GM12892 (cell line): ENCODE results near the gene FOXK2.
"Not testable (repeated sequence)": the region's sequence is repeated elsewhere in the genome, so short reads cannot be mapped to it uniquely, and the experiment has no call there.

Source experiments
- DNase-seq: peaks from one replicate; pipeline ENCODE4 v3.0.0; 2011; ENCODE audit not compliant: insufficient read length
- FAIRE-seq: peaks from 2 replicates; lab custom pipeline; 2011; peaks lifted over from hg19 to GRCh38; lab: Jason Lieb, UNC
- POLR2A ChIP-seq: IDR thresholded peaks from 2 replicates; pipeline ENCODE4 v1.6.1; 2011; ENCODE audit warnings: low read depth, low read length, control low read depth
- POLR2AphosphoS5 ChIP-seq: IDR thresholded peaks from 2 replicates; pipeline ENCODE4 v1.6.1; 2011; ENCODE audit warnings: low read depth, low read length, control low read depth
- TAF1 ChIP-seq: IDR thresholded peaks from 2 replicates; pipeline ENCODE4 v1.6.1; 2011; ENCODE audit warnings: low read depth, mild to moderate bottlenecking, control low read depth, low read length, borderline replicate concordance

FOXK2 gene

DNA sequence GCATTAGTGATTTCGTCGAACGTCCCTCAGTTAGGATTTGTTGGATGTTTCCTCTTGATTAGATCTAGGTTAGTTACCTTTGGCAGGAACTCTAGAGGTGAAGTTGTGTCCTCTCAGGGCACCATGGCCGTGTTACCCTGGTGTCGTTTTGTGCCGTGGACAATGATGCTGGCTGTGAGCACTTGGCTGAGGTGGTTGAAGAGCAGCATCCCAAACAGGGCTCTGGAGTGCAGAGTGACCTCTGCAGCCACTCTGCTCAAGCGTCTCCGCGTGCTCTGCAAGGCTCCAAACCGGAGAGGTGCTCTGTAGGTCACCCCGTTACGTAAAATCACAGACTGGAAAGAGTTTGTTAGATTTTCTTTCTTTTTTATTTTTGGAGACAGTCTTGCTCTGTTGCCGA lies 33.0 kb downstream of the FOXK2 start:
- TF ChIP-seq POLR2AphosphoS5 (no peak), POLR2A (no peak), TAF1 (no peak)
- no peak for DNase-seq
- no peak for FAIRE-seq

DNA sequence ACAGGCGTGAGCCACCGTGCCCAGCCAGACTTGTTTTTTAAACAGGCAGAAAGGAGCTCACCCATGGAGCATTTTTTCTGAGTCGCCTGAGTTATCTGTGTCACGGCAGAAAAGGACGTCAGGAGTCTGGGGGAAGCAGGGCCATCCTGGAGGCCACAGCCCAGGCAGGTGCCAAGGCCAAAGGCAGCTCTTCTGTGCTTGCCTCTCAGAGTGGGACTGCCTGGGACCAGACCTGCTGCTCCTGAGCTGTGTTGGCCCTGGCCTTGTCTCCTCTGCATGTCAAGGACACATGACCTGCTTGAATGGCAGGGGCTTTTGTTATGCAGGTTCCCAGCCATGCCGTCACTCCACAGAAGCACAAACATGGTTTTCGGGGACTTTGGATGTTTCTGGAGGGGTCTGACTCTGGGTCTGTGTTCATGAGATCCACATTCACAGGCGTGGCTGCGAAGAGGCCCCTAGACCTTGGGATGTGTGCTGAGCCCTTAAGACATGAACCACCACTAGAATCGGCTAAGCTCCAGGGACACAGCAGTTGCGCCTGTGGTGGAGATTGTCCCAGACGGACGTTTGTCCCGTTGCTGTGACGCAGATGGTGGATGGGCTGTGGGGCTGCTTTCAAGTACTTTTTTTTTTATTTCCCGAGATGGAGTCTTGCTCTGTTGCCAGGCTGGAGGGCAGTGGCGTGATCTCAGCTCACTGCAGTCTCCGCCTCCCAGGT lies 33.8 kb downstream of the FOXK2 start:
- TF ChIP-seq POLR2A (no peak), TAF1 (no peak), POLR2AphosphoS5 (no peak)
- FAIRE-seq (no peak), DNase-seq (no peak)

DNA sequence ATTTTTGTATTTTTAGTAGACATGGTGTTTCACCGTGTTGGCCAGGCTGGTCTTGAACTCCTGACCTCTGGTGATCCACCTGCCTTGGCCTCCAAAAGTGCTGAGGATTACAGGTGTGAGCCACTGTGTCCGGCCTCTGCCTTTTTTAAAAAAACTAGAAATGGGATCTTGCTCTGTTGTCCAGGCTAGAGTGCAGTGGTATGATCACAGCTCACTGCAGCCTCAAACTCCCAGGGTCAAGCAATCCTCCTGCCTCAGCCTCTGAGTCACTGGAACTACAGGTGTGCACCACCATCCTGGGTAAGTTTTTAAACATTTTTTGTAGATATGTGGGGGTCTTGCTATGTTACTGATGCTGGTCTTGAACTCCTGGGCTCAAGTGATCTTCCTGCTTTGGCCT lies 38.0 kb downstream of the FOXK2 start:
- DNase-seq: not testable (repeated sequence)

DNA sequence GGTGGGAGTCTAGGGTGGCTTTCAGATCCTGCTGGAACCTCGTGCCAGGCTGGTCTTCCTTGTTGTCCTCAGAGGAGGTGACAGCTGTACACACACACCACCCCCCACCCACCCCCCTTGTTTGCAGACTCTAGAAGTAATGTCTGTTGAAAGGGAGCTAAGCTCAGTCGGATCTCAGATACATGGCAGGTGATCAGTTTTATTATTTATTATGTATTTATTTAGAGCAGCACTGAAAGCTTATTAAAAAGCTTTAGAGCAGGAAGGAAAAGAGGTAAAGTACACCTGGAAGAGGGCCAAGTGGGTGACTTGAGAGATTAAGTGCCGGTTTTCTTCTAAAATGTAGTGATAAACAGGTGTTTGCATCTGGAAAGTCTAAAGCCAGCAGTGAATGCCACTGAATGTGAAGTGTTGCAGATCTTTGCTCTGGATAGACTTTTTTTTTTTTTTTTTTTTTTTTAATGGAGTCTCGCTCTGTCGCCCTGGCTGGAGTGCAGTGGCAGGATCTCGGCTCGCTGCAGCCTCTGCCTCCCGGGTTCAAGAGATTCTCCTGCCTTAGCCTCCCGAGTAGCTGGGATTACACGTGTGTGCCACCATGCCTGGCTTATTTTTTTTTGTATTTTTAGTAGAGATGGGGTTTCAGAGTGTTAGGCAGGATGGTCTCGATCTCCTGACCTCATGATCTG lies 40.2 kb downstream of the FOXK2 start:
- no peak for FAIRE-seq
- TF ChIP-seq TAF1 (no peak), POLR2AphosphoS5 (no peak), POLR2A (no peak)
- no peak for DNase-seq

More for the DNA sequence above, 38.0 kb downstream of the FOXK2 start:
- not testable (repeated sequence) for FAIRE-seq

DNA sequence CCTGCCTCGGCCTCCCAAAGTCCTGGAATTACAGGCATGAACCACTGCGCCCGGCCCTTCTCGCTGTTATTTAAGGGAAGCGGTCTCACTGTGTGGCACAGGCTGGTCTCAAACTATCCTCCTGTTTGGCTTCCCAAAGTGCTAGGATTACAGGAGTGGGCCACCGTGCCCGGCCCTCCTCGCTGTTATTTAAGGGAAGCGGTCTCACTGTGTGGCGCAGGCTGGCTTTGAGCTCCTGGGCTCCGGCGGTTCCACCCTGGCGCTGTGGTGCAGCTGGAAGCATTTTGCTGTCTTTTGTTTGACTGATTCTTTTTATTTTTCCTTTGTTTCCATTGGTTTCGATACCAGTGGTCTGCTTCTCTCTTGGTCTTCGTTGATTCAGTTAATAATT lies 40.7 kb downstream of the FOXK2 start:
- TF ChIP-seq POLR2A (no peak), POLR2AphosphoS5 (no peak), TAF1 (no peak)
- no peak for FAIRE-seq
- no peak for DNase-seq

DNA sequence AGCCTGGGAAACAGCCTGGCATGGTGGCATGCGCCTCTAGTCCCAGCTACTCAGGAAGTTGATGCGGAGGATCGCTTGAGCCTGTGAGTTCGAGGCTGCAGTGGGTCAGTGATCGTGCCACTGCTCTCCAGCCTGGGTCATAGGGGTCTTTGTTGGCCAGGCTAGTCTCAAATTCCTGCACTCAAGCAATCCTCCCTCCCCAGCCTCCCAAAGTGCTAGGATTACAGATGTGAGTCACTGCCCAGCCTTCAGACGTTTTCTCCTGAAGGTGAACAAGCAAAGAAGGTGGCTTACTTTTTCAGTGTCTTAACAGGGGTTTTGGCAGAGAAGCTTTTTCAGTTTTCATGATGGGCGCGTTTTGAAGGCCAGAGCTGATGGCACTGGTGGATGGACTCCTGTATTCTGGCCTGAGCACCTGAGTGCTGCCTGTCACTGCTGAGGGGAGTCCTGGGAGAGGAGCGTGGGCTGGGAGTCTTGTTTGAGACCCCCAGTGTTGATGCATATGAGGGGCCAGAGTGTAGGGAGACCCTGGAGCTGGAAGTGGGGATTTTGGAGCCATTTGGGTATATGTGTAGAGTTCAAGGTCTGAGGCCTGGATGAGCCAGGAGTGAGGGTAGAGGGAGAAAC lies 41.4 kb downstream of the FOXK2 start:
- DNase-seq (no peak), FAIRE-seq (no peak)
- no peak for TF ChIP-seq POLR2AphosphoS5
- TF ChIP-seq POLR2A: no peak
- no peak for TF ChIP-seq TAF1

DNA sequence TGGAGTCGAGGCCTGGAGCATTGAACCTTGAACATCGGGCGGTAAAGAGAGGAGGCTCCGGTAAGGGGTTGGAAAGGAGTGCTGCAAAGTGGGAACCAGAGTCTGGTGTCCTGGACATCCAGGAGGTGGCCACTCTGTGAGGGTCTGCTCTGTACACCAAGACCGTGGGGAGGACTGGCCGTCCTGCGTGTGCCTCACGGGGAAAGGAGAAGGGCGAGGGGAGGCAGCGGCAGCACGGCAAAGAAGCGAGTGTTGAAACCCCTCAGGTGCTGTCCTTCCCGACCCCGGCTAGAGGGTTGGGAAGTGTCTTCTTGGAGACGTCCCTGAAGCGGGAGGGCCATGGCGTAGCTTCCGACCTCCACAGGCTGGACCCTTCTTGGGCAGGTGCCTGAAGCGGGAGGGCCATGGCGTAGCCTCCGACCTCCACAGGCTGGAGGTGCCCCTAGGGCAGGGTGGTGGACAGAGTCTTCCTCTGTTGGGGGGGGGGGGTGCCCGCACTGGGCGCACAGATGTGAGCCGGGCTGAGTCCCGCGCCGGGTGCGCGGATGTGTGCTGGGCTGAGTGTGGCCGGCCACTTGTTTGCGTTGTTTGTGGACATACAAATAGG lies 42.0 kb downstream of the FOXK2 start:
- no peak for DNase-seq
- TF ChIP-seq POLR2A (no peak), TAF1 (no peak), POLR2AphosphoS5 (no peak)
- no peak for FAIRE-seq

DNA sequence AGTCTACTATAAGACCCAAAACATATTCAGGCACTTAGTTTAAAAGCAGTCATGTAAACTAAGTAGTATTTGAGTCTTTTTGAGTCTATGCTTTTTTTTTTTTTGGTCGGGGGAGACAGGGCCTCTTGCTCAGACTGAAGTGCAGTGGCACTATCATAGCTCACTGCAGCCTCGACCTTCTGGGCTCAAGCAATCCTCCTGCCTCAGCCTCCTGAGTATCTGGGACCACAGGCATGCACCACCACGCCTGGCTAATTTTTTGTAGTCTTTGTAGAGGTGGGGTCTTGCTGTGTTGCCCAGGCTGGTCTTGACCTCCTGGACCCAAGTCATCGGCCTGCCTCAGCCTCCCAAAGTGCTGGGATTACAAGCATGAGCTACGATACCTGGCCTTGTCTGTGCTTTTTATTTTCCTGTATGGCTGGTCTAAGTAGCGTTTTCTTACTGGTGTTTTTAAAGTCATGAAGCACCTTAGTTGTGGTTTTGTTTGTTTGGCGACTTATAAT lies 43.2 kb downstream of the FOXK2 start:
- DNase-seq, FAIRE-seq: not testable (repeated sequence)

DNA sequence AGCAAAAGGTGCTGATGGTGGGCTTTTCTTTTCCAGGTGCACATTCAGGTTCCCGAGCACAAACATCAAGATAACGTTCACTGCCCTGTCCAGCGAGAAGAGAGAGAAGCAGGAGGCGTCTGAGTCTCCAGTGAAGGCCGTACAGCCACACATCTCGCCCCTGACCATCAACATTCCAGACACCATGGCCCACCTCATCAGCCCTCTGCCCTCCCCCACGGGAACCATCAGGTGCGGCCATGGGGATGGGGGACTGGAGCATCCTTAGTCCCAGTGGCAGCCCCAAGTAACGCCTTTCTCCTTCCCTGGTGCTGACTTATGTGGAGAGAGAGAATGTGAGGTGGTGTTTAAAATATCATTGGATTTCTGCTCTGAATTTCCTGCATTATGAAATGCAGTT lies 43.8 kb downstream of the FOXK2 start:
- TF ChIP-seq TAF1: no peak
- no peak for TF ChIP-seq POLR2AphosphoS5
- no peak for TF ChIP-seq POLR2A
- no peak for FAIRE-seq
- DNase-seq: no peak

DNA sequence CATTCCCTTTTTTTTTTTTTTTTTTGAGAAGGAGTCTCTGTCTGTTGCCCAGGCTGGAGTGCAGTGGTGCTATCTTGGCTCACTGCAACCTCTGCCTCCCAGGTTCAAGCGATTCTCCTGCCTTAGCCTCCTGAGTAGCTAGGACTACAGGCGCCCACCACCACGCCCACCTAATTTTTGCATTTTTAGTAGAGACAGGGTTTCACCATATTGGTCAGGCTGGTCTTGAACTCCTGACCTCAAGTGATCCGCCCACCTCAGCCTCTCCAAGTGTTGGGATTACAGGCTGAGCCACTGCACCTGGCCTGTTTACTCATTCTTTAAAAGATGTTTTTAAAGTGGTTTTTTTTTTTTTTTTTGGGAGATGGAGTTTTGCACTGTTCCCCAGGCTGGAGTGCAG lies 44.2 kb downstream of the FOXK2 start:
- FAIRE-seq, DNase-seq: not testable (repeated sequence)

DNA sequence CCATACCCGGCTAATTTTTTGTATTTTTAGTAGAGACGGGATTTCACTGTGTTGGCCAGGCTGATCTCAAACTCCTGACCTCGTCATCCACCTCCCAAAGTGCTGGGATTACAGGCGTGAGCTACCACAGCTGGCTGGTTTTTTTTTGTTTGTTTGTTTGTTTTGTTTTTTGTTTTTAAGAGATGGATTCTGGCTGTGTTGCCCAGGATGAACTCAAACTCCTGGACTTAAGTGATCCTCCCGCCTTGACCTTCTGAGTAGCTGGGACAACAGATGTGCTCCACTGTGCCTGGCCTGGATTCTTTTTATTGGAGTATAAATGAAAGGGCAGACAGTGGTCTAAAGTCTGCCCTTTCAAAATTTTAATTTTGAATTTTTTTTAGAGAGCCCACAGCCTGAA lies 44.7 kb downstream of the FOXK2 start:
- FAIRE-seq (no peak), DNase-seq (no peak)
- TF ChIP-seq POLR2A: no peak
- no peak for TF ChIP-seq POLR2AphosphoS5
- no peak for TF ChIP-seq TAF1

DNA sequence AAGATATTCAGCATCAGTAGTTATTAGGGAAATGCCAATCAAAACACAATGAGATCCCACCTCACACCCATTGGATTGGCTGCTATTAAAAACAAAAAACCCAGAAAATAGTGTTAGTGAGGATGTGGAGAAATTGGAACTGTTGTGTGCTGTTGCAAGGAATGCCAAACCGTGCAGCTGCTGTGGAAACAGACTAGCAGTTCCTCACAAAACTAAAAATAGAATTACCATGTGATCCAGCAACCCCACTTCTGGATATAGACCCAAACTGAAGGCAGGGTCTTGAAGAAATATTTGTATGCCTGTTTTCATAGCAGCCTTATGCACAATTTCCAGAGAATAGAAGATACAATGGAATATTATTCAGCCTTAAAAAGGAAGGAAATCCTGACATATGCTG lies 46.0 kb downstream of the FOXK2 start:
- TF ChIP-seq TAF1 (no peak), POLR2A (no peak), POLR2AphosphoS5 (no peak)
- no peak for DNase-seq
- FAIRE-seq: no peak
